NCI-H1048 (cell line): ENCODE measurements around the gene FIBCD1.
"Not testable (repeated sequence)": the region's sequence is repeated elsewhere in the genome, so short reads cannot be mapped to it uniquely, and the experiment has no call there.

Experiments
- DNase-seq: peaks from one replicate; lab custom pipeline; 2025; lab: John Stamatoyannopoulos, UW

The FIBCD1 gene

DNA sequence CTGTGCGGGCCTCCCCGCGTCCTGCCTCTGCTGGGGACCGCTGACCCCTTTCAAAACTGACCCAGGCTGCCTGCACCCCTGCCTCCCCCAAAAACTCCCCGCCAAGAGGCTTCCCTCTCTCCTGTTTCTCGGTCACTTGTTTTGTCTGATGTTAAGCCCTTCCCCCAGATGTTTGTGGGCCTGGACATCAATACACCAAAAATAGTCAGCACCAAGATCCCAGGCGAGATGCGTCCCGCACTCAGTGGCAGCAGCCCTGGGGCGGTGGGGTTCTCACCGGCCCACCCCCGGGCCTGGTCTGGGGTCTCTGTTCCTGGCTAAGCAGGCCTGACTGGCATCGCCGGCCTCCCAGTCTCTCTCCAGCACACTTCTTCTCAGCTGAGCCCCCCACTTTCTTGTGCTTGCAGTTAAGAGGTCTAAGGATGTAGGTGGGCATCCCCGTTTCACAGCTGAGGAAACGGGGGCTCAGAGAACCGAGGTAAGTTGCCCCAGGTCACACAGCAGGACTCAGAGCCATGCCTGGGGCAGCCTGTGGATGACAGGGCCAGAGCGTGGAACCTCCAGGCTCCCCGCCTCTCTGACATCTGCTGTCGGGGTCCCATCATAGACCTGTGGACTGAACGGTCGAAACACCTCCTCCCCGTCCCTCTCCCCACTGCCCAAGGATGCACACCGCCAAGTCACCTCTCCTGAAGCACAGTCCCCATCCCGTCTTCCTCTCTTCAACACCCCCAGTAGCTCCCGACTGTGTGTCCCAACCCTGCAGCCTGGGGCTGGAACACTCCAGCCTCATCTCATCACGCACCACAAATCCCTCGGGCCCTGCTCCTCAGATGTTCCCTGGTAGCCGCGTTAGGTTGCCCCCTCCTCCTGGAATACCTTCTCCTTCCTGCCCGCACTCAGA, 16.8 kb downstream of the FIBCD1 start:
- DNase-seq: no peak

DNA sequence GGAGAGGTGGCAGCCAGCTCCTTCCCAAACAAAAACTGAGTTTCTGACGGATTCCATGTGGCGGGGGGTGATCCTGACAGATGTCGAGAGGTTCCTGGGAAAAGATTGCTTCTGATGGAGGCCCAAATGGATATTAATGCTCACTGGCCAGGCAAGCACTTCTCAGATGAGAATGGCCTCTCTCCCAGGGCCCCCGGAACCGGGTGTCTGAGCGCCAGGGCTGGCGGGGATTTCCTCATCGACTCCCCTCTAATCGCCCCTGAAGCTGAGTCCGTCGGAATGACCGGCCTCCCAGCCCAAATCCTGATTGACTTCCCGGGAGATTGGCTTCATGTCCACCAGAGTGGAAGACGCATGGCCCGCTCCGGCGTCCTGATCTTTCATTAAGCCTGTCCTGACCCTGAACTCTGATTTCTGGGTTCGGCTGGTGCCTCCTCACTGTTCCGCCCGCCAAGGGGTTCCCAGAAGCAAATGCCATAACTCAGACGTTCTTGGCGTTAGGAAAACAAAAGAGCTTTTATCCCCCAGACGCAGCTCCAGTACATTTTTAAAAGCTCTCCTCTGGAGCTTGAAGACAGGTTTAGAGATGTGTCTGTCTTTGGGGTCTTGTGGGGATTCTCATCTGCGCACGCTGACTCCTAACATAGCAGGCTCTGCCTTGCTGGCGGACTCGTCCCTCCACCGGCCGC, 17.6 kb downstream of the FIBCD1 start:
- DNase-seq: no peak

GRCh38 chr9:130920762-130921299, 18.2 kb downstream of the FIBCD1 start:
- DNase-seq: no peak

DNA sequence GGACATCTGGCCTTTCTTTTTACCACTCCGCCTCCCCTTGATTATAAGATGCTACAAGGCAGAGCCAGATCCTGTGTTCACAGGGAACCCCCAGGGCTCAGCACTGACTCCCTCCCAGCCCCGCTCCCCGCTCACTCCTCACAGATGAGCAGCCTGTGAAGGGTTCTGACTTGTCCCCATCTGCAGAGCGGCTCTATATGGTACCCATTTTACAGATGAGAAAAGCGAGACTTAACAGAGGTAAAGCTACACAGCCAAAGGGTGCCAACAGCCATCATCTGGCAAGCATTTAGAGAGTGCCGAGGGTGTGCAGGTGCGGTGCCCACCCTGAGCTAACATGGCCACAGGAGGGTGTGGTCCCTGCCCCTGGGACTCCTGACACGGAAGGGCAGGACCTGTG, 18.8 kb downstream of the FIBCD1 start:
- no peak for DNase-seq

- no peak for DNase-seq
Observed at GRCh38 chr9:130919559-130920145, 19.4 kb downstream of the FIBCD1 start.

GRCh38 chr9:130918826-130919558, 20.1 kb downstream of the FIBCD1 start:
- no peak for DNase-seq

DNA sequence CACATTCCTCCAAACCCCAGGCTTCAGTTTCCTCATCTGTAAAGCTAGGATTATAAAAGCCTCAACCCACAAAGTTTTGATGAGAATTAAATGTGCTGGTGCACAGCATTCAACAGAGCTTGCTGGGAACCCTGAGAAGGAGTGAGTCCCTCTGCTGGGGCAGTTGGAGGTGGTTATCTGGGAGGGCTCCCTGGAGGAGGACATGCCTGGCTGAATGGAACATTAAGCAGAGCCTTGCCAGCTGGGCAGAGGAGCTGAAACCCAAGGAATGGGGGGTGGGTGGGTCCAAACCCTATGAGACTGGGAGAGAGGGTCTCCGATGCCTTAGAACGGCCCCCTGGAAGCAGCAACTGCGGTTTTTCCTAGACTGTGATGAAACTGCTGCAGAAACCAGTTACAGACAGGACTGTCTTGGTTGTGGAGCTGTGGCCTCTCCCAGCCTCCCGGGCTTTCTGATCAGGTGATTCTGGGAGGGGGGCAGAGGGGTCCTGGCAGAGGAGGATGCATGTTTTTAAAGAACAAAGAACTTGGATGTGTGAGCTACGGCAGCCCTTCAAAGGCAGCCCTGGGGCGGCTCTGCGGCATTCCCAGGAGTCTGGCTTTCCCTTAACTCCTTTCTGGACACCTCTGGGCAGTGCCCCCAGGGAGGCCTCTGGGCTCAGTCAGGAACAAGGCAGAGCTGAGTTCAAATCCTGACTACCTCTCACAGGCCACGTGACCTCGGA, 20.8 kb downstream of the FIBCD1 start:
- no peak for DNase-seq

- no peak for DNase-seq
Observed at GRCh38 chr9:130917168-130917960, 21.7 kb downstream of the FIBCD1 start.

DNA sequence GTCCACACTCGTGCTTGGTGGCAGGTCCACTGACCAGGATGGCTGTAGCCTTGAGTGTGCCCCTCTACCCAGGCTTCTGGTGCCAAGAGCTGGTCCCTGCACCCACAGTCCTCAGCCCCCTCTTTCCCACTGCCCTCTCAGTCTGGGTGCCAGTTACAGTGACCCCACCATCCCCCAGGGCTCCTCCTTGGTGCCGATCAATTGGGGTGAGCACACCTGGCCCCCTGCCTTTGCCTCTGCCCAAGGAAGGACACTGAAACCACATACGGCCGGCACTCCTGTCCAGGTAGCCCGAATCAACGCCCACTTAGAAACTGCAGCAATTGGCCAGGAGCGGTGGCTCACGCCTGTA, 24.0 kb downstream of the FIBCD1 start:
- no peak for DNase-seq

GRCh38 chr9:130914417-130915095, 24.5 kb downstream of the FIBCD1 start:
- no peak for DNase-seq

- DNase-seq: no peak
Observed at GRCh38 chr9:130913599-130914416, 25.2 kb downstream of the FIBCD1 start.

GRCh38 chr9:130912932-130913598, 26.0 kb downstream of the FIBCD1 start:
- DNase-seq: no peak

GRCh38 chr9:130911254-130912049, 27.6 kb downstream of the FIBCD1 start:
- DNase-seq: no peak

DNA sequence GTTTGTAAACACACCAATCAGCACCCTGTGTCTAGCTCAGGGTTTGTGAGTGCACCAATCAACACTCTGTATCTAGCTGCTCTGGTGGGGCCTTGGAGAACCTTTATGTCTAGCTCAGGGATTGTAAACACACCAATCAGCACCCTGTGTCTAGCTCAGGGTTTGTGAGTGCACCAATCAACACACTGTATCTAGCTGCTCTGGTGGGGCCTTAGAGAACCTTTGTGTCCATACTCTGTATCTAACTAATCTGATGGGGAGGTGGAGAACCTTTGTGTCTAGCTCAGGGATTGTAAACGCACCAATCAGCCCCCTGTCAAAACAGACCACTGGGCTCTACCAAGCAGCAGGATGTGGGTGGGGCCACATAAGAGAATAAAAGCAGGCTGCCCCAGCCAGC, 28.4 kb downstream of the FIBCD1 start:
- not testable (repeated sequence) for DNase-seq

DNA sequence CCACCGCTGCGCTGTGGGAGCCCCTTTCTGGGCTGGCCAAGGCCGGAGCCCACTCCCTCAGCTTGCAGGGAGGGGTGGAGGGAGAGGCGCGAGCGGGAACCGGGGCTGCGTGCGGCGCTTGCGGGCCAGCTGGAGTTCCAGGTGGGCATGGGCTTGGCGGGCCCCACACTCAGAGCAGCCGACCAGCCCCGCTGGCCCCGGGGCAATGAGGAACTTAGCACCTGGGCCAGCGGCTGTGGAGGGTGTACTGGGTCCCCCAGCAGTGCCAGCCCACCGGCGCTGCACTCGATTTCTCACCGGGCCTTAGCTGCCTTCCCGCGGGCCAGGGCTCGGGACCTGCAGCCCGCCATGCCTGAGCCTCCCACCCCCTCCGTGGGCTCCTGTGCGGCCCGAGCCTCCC, 29.0 kb downstream of the FIBCD1 start:
- DNase-seq: not testable (repeated sequence)

- DNase-seq: no peak
Observed at GRCh38 chr9:130908878-130909355, 30.1 kb downstream of the FIBCD1 start.

GRCh38 chr9:130908146-130908877, 30.7 kb downstream of the FIBCD1 start:
- DNase-seq: no peak
